GM20431 (cell line): Measurements from ENCODE around the gene PRSS56.
"Not testable (repeated sequence)": the region's sequence is repeated elsewhere in the genome, so short reads cannot be mapped to it uniquely, and the experiment has no call there.

Source experiments
- in situ Hi-C: fragments of 300-500 bp; cut with MseI, MboI; formaldehyde crosslinking; loops from one replicate; pipeline ENCODE4 v1.15.0; 2020; ENCODE audit warnings: low sequenced_read_pairs; ENCODE audit not compliant: unreplicated experiment

PRSS56 gene

DNA sequence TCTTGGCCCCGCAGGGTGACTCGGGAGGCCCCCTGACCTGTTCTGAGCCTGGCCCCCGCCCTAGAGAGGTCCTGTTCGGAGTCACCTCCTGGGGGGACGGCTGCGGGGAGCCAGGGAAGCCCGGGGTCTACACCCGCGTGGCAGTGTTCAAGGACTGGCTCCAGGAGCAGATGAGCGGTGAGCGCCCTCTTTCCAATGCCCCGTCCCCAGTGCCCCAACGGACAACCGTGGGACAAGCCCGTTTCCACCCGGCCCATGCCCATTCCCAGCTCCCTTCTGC is 3.2 kb downstream of the PRSS56 start:
- in situ Hi-C loops = no loop called here

DNA sequence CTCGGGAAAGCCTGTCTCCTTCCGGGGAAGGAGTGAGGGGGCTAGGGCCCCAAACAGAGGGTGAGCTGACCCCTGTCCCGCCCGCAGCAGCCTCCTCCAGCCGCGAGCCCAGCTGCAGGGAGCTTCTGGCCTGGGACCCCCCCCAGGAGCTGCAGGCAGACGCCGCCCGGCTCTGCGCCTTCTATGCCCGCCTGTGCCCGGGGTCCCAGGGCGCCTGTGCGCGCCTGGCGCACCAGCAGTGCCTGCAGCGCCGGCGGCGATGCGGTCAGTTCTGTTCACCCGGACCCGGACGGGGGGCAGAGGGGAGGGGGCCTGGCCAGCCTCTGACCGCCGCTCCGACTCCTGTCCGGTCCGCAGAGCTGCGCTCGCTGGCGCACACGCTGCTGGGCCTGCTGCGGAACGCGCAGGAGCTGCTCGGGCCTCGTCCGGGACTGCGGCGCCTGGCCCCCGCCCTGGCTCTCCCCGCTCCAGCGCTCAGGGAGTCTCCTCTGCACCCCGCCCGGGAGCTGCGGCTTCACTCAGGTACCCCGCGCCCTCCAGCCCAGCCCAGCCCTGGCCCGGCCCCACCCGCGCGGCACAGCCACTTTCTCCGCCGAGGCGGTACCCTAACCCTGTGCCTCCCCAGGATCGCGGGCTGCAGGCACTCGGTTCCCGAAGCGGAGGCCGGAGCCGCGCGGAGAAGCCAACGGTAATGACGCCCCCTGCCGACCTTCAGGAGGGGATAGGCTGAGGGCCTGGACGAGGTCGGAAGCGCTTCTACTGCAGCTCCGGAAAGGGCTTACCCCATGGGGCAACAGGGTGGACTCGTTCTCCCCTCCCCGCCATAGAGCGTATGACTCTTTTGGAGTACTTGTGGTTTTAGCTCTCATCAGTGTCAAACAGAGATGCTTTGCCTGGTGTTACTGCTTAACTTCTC is 3.8 kb downstream of the PRSS56 start:
- in situ Hi-C loops = no loop called here

DNA sequence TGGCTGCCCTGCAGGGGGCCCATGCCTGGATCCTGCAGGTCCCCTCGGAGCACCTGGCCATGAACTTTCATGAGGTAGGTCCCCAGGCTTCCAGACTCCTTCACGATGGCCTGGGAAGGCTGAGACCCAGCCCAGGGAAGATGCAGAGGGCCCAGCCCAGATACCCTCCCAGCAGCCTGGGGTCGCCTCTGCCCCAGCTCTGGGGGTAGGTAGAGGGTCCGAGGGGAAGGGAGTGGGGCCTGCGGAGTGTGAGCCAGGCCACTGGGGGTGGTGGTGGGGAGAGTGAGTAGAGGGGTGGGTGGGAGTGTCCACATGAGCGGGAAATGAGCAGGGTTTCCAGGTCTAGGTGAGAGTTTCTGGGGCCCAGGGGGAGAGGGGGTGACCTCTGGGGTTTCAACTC is 4.6 kb downstream of the PRSS56 start:
- in situ Hi-C loops = no loop called here

DNA sequence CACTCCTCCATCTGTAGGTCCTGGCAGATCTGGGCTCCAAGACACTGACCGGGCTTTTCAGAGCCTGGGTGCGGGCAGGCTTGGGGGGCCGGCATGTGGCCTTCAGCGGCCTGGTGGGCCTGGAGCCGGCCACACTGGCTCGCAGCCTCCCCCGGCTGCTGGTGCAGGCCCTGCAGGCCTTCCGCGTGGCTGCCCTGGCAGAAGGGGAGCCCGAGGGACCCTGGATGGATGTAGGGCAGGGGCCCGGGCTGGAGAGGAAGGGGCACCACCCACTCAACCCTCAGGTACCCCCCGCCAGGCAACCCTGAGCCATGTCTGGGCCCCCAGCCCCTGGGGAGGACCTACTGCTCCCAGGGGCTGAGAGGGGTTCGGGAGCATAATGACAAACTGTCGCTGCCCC is 5.0 kb downstream of the PRSS56 start:
- in situ Hi-C loops = no loop called here

DNA sequence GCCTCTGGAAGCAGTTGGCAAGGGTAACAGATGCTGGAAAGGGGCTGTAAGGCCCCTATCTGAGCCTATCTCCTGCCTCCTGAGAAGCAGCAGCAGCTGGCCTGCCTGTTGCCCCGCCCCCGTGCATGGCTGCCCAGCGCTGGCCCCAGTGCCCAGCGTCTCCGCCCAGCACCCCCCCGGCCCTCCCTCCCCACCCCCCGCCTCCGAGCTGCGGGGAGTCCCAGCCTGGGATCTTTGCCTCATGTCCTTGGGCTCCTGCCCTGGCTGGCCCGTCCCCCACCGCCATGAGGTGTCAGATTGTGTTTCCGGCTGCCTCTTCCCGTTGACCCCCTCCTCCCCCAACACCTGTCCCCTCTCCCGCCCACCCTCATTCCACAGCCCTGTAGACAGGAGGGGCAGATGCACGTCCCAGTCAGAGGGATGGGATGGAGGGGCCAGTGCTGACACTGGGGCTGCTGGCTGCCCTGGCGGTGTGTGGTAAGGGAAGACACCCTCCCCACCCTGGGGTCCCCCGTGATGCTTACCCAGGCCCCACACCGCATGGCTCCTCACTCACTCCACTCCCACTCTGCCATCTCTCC is 5.7 kb downstream of the PRSS56 start, which contains the start of gene CHRND:
TSS of gene CHRND (plus strand) at position 370 of the 581 bp plus-strand sequence. CDS start at position 426, 56 bp downstream.
- in situ Hi-C loops = no loop called here

DNA sequence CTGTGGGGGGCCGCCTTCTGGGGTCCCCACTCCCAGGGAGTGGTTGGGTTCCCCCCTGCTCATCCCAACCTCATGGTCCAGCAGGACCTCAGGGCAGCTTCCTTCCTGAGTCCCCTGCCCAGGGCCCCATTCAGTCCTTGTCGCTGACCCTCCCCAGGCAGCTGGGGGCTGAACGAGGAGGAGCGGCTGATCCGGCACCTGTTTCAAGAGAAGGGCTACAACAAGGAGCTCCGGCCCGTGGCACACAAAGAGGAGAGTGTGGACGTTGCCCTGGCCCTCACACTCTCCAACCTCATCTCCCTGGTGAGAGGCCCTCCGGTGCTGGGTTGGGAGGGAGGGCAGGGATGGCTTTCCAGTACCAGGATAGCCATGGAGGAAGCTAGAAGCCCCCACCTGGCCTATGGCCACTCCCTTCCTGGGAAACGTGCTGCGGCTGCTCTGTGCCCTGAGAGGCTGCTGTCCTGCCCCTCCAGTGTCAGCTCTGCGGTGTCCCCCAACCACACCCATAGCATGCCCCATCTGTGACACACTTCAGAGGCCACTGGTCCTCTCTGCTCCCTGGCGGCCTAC is 6.3 kb downstream of the PRSS56 start:
- in situ Hi-C loops = no loop called here

DNA sequence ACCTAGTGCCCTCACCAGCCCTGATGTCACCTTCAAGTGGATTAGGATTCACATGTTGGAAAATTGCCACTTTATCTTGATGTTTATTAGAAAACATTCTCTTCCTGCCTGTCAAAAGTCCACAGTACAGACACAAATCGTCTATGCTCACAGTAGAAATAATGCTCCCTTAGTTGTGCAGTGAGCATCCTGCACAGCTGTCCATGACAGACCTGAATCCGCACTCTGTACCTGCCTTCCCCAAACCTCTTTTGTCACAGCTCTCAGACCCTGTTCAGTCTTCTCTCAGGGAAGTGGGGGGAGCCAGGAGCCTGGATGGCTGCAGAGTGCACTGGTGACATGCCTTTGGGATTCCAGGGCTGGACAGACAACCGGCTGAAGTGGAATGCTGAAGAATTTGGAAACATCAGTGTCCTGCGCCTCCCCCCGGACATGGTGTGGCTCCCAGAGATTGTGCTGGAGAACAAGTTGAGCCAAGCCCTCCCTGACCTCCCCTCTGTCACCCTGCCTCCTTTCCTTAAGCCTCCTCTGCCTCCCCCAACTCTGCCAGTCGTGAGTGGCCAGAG is 7.8 kb downstream of the PRSS56 start:
- in situ Hi-C loops = no loop called here

DNA sequence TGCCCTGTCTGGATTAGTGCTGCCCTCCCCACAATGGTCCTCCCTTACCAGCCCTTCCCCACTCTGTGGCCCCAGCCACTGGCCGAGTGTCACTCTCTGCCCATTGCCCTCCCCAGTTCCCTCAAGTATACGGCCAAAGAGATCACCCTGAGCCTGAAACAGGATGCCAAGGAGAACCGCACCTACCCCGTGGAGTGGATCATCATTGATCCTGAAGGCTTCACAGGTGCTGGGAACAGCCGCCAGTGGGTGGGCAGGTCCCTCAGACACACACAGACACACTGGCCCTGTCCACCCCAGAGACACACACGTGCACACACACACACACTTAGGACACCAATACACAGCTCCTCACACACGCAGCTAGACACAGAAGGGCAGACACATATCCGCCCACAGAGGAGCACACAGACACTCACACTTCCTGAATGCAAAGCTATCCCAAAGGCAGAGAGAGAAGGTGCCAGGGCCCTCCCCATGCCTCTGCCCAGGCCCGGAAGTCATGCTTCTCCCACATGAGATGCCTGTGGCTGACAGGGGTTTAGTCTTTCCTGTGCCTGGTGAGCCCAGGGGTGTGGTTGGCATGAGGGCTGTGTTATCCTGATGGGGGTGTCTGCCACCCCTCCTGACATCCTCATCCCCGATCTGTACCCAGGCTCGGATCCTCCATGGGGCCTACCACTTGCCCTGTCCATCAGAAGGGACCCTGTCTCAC is 8.7 kb downstream of the PRSS56 start:
- in situ Hi-C loops = no loop called here

DNA sequence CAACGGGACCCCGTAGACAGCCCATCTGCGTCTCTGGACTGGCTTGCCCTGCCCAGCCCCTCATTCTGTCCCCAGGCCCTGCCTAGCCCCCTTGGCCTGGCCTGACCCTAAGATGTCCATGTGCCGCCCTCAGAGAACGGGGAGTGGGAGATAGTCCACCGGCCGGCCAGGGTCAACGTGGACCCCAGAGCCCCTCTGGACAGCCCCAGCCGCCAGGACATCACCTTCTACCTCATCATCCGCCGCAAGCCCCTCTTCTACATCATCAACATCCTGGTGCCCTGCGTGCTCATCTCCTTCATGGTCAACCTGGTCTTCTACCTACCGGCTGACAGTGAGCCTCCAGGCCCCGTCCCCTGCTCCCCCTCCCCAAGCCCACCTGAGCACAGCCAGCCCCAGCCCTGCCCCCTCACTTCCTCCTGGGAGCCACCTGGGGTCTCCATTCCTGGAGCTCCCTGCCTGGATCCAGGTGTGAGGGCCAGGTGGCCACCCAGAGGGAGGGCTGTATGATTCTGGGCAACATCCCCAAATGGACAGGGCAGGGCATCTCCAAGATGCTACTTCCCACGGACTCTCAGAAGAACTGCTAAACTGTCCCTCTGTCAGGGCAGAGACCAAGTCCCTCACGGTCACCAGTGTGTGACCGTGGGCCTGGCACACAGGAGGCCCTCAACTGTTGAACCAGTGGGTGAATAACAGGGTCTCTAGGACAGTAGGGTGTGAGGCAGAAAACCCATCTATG is 9.8 kb downstream of the PRSS56 start:
- in situ Hi-C loops = no loop called here

DNA sequence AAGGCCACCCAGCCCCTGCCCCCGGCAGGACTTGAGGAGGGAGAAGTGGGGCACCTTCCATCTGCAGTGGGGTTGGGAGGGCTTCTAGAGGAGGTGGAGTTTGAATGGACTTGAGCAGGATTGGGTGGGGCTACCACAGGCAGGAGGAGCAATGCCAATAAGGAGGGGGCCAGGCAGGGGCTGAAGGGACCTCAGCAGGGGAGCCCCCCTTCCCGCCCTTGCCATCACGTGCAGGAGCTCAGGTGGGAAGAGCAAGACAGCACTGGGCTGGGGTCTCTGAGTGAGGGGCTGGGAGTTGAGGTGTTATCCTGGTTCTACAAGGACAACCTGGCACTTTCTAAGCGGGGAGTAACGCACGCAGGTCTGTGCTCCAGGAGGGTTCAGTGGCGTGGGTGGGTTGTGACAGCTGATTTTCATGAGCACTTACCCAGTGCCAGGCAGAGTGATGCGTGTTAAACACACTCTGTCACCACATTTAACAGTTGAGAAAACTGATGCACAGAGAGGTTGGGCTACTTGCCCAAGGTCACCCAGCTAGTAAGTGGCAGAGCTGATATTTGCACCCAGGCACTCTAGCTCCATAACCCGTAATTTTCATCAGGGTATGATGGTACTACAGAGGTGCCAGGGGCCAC is 10.6 kb downstream of the PRSS56 start:
- in situ Hi-C loops = no loop called here

DNA sequence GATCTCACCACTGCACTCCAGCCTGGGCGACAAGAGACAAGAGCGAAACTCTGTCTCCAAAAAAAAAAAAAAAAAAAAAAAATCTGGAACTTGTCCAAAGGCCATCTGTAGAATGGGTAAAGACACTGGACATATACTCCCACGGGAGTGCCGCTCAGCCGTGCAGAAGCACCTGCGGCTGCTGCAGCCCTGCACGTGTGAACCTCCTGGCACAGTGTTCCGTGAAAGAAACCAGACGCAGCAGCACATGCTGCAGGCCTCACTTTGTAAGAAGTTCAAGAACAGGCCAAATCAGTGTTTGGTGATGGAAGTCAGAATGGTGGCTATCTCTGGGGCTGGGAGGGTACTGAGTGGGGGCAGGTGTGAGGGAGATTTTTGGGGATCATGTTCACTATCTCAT is 12.2 kb downstream of the PRSS56 start:
- in situ Hi-C loops = no loop called here

DNA sequence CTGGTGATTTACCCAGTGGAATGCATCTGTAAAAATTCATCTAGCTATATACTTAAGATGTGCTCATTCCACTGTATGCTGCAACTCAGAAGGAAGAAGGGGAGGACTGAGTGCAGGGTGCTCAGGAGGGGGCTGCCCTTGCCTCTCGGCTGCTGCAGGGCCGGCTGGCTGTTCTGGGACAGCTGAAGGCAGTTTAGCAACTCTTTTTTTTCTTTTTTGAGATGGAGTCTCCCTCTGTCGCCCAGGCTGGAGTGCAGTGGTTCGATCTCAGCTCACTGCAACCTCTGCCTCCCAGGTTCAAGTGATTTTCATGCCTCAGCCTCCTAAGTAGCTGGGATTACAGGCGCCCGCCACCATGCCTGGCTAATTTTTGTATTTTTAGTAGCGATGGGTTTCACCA is 12.6 kb downstream of the PRSS56 start:
- in situ Hi-C loops = not testable (repeated sequence)

DNA sequence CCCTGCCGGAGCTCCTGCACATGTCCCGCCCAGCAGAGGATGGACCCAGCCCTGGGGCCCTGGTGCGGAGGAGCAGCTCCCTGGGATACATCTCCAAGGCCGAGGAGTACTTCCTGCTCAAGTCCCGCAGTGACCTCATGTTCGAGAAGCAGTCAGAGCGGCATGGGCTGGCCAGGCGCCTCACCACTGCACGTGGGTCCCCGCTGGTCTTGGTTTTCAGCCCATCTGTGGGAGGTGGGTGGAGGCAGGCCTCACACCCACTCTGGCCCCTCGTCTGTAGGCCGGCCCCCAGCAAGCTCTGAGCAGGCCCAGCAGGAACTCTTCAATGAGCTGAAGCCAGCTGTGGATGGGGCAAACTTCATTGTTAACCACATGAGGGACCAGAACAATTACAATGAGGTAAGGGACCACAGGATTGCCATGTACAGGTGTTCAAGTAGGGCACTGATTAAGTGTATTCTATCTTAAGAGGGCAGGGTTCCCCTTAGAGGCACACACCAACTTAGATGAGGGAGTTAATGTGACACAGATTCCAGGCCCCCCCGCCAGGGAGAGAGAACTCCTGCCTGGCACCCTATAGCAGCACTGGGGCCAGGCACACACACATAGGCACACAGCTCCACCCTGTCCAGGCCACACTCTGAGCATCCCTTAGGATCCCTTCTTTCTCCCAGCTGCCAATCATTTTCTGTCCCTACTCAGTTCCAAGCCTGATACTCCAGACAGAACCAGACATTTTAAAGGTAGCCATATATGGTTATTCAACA is 13.9 kb downstream of the PRSS56 start:
- in situ Hi-C loops = no loop called here

DNA sequence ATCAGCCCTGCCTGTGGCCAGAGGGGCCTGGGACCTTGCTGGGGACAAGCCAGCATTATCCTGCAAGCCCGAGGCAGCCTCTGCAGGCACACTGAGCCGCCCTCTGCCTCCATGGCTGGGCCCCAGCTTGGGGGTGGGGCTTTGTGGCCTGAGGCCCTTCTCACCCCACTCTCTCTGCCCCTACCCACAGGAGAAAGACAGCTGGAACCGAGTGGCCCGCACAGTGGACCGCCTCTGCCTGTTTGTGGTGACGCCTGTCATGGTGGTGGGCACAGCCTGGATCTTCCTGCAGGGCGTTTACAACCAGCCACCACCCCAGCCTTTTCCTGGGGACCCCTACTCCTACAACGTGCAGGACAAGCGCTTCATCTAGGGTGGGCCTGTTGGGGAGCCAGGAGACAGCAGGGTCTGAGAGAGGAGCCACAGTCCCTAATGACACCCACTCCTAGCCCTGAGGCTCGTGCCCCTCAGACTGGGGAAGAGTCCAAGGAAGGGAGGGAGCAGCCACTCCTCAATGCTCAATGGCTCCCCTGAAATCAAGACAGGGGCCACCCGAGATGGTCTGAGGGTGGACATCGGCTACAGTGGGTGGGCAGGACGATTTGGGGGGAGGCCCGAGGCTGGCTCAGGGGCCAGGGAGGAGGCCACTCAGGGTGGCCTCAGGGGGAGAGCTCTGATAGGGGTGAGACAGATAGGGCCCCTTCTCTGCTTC is 14.9 kb downstream of the PRSS56 start:
- in situ Hi-C loops = no loop called here

DNA sequence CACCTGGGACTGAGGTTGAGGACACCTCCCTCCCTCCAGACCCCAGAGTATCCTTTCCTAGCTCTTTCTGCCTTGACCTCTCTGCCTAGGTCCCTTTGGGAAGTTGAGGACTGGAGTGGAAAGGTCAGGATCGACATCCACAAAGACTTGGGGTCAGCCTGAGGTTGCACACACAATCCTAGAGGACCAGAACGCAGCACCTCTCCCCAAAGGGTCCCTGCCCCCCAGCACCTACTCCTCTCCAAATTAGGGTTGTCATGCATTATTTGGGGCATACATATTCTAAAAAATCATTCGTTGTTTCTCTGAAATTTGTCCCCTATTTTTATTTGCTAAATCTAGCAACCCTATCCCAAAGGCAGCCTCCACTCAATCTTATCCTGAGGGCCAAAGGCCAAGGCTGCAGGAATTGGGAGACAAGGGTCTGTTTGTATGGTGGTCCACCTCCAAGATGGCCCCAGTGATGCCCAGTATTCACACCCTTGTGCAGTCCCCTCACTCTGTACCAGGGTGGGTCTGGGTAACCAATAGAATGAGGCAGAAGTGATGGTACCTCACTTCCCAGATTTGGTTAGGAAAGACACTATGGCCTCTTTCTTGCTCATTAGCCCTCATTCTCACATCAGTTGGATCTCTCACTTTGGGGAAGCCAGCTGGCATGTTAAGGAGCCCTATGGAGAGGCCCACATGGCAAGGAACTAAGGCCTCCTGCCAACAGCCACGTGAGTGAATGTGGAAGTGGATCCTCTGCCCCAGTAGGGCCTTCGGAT is 15.8 kb downstream of the PRSS56 start:
- in situ Hi-C loops = no loop called here

DNA sequence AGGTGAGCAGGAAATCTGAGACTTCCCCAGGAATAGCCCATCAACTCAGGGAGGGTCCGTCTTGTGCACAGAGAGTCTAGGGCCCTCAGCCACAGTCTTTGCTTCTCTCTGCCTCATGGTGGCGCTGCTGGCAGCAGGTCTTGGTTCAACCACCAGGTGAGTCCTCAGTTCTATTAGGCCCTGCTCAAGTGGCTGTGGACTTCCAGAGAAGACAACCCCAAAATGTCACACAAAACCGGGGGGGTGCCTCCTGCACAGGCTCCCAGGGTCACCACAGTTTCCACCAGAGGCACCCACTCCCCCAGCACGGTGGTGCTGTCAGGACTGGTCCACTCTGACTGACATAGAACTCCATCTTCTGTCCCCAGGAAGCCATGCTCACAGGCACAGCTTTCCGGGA is 16.9 kb downstream of the PRSS56 start:
- in situ Hi-C loops = no loop called here

DNA sequence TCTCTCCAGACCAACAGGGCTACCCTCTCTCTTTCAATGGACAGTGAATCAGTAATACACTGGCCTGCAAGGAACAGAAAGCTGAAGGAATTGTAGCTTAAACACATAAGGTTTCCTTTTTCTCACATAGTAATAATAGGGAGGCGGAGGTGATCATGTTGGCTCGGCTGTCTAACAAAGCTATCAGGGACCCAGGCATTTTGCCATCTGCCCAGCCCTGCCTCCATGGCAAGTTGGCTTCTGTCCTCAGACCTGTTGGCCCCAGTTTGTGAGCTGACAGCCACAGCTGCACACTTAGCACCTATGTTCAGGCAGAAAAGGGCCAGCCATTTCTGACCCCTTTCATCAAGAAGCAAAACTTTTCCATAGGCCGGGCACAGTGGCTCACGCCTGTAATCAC is 17.3 kb downstream of the PRSS56 start:
- in situ Hi-C loops = no loop called here
